GM12878 (cell line): Measurements from ENCODE around the gene SCN3B. TPM values are rescaled to one million over a fixed set of nuclear protein-coding genes. Genes with fewer than 3 reads are reported as not detected.

Source experiments
- ATAC-seq: fragments of 200-7000 bp; cut with Tn5 transposase; 3 replicates; pipeline ENCODE4 v1.9.1; 2020; ENCODE audit warnings: mild to moderate bottlenecking, moderate library complexity
- BruUV-seq: library from RNA; stranded (reverse); fragments of 400-500 nt; replicated peaks from 2 replicates; lab custom pipeline; 2021; lab: Mats Ljungman, UMichigan
- CTCF ChIA-PET: fragments of 300-600 bp; sonication (Branson Sonifier 250); formaldehyde crosslinking; extraction: SDS; loops from one replicate; lab custom pipeline; 2021; ENCODE audit warnings: inconsistent platforms; lab: Yijun Ruan, JAX
- POLR2A ChIA-PET: fragments of 350-600 bp; formaldehyde crosslinking; extraction: SDS; loops from one replicate; lab custom pipeline; 2021; ENCODE audit warnings: inconsistent platforms; lab: Charles Lee
- RAD21 ChIA-PET: fragments of 300-600 bp; sonication (Branson Sonifier 250); formaldehyde crosslinking; loops from one replicate; lab custom pipeline; 2023; ENCODE audit warnings: antibody characterized with exemption; ENCODE audit not compliant: unreplicated experiment; lab: Charles Lee
- SMC1A ChIA-PET: fragments of 300-600 bp; sonication (Branson Sonifier 250); formaldehyde crosslinking; loops from one replicate; lab custom pipeline; 2023; ENCODE audit not compliant: unreplicated experiment, uncharacterized antibody; lab: Charles Lee
- DNase-seq: peaks from one replicate; pipeline ENCODE4 v3.0.0-alpha.2; 2011; ENCODE audit warnings: low read depth, low spot score
- FAIRE-seq: peaks from 3 replicates; lab custom pipeline; 2011; peaks lifted over from hg19 to GRCh38; lab: Jason Lieb, UNC
- H2AFZ ChIP-seq: 2 replicates; pipeline ENCODE4 v1.6.0; 2011; ENCODE audit warnings: low read depth, low read length, control low read depth; ENCODE audit not compliant: control insufficient read depth
- H3K27ac ChIP-seq: 2 replicates; pipeline ENCODE4 v1.5.1; 2011; ENCODE audit warnings: control low read depth; ENCODE audit not compliant: control insufficient read depth, insufficient read depth
- H3K27me3 ChIP-seq, 2 experiments: replicated peaks in 1 of 2; 2 replicates each; pipeline versions ENCODE4 v1.6.0 to v1.6.1; 2011; ENCODE audit warnings: low read length in 1 of 2; ENCODE audit not compliant: control insufficient read depth in 2 of 2, insufficient read depth in 2 of 2
- H3K36me3 ChIP-seq, 2 experiments: 2 replicates each; pipeline ENCODE4 v1.5.1; 2011; ENCODE audit warnings: low read length in 1 of 2; ENCODE audit not compliant: control insufficient read depth in 2 of 2, insufficient read depth in 2 of 2
- H3K4me1 ChIP-seq: 2 replicates; pipeline ENCODE4 v1.6.1; 2011; ENCODE audit warnings: mild to moderate bottlenecking, low read length, moderate library complexity, mixed read lengths; ENCODE audit not compliant: control insufficient read depth, insufficient read depth
- H3K4me2 ChIP-seq: 2 replicates; pipeline ENCODE4 v1.6.0; 2011; ENCODE audit warnings: control low read depth; ENCODE audit not compliant: control insufficient read depth, insufficient read depth
- H3K4me3 ChIP-seq: fragments of 200-600 bp; sonication (generic); 2 replicates; pipeline ENCODE4 v1.5.1; 2016
- H3K79me2 ChIP-seq: 2 replicates; pipeline ENCODE4 v1.6.0; 2011; ENCODE audit warnings: low read length; ENCODE audit not compliant: control insufficient read depth, insufficient read depth
- H3K9ac ChIP-seq: 2 replicates; pipeline ENCODE4 v1.8.0; 2011; ENCODE audit warnings: low read length, control low read depth, mixed read lengths; ENCODE audit not compliant: control insufficient read depth, insufficient read depth
- H3K9me3 ChIP-seq: replicated peaks from 3 replicates; pipeline ENCODE4 v1.5.1; 2011; ENCODE audit warnings: mild to moderate bottlenecking, low read length; ENCODE audit not compliant: control insufficient read depth, insufficient read depth
- H4K20me1 ChIP-seq: 2 replicates; pipeline ENCODE4 v1.6.0; 2011; ENCODE audit not compliant: control insufficient read depth, insufficient read depth
- ATF7 ChIP-seq: fragments of 450-650 bp; IDR thresholded peaks from 2 replicates; pipeline ENCODE4 v1.6.1; 2016; ENCODE audit warnings: low read depth, mild to moderate bottlenecking
- BHLHE40 ChIP-seq, 2 experiments: fragments of 450-650 bp in 1 of 2; IDR thresholded peaks; 2 replicates each; pipeline ENCODE4 v1.6.1; 2011 to 2017; ENCODE audit warnings: low read depth in 2 of 2, borderline replicate concordance in 1 of 2, improper control_type of control experiment in 1 of 2, low read length in 1 of 2, mild to moderate bottlenecking in 1 of 2
- CREM ChIP-seq: IDR thresholded peaks from 2 replicates; pipeline ENCODE4 v1.6.1; 2014; ENCODE audit warnings: antibody characterized with exemption, low read depth
- EZH2 ChIP-seq: IDR thresholded peaks from 2 replicates; pipeline ENCODE4 v1.6.1; 2012; ENCODE audit warnings: low read depth, mild to moderate bottlenecking, control low read depth, inconsistent platforms, low read length, borderline replicate concordance; ENCODE audit not compliant: control insufficient read depth
- HCFC1 ChIP-seq: fragments of 150-350 bp; IDR thresholded peaks from 2 replicates; pipeline ENCODE4 v1.6.1; 2014; ENCODE audit warnings: low read length
- MYB ChIP-seq: fragments of 150-350 bp; IDR thresholded peaks from 2 replicates; pipeline ENCODE4 v1.6.1; 2014; ENCODE audit warnings: mild to moderate bottlenecking, low read depth, low read length, borderline replicate concordance
- RB1 ChIP-seq: fragments of 450-650 bp; formaldehyde crosslinking; IDR thresholded peaks from 2 replicates; pipeline ENCODE4 v1.6.1; 2017; ENCODE audit warnings: mild to moderate bottlenecking, borderline replicate concordance
- SMAD5 ChIP-seq: IDR thresholded peaks from 2 replicates; pipeline ENCODE4 v1.6.1; 2016; ENCODE audit warnings: antibody characterized with exemption, low read depth
- SREBF2 ChIP-seq: IDR thresholded peaks from 2 replicates; pipeline ENCODE4 v1.6.1; 2012; ENCODE audit warnings: mild to moderate bottlenecking, low read length
- STAT3 ChIP-seq: IDR thresholded peaks from 2 replicates; pipeline ENCODE4 v1.6.1; 2011; ENCODE audit warnings: low read depth, low read length, improper control_type of control experiment
- WGBS: methylation state at CpG from one replicate; pipeline ENCODE4 v1.1.6; 2016; ENCODE audit warnings: low lambda C conversion rate; ENCODE audit not compliant: insufficient replicate concordance, insufficient coverage; ENCODE audit errors: missing lambda C conversion rate; 5-methylcytosine and 5-hydroxymethylcytosine counted together
- in situ Hi-C: fragments of 300-500 bp; cut with MboI; formaldehyde crosslinking; loops from 9 replicates; pipeline ENCODE4 v1.14.3; 2018; ENCODE audit warnings: mixed read lengths
- intact Hi-C: fragments of 100-400 bp; cut with micrococcal nuclease; formaldehyde crosslinking; loops from one replicate; pipeline ENCODE4 v1.14.2; 2022; ENCODE audit not compliant: unreplicated experiment
- polyA plus RNA-seq, 11 experiments: library from polyadenylated mRNA; depleted of rRNA in 4 of 11; unstranded in 6 of 11; stranded (reverse) in 5 of 11; fragments of >200 nt; fragmentation: Nextera tagmentation in 4 of 11; fragmentation: Illumina TruSeq in 1 of 11; extraction: Ambion mirVana in 4 of 11; extraction: Trizol in 1 of 11; gene quantifications; 1 replicate in 1 of 11; 2 replicates in 10 of 11; pipeline versions ENCODE4 v1.2.1 to v1.2.3, GENCODE V29; 2011 to 2016; ENCODE audit warnings: inconsistent platforms in 2 of 11, missing spikeins in 2 of 11, low read depth in 1 of 11
- total RNA-seq, 4 experiments: library from RNA; depleted of rRNA in 3 of 4; stranded (reverse); fragments of >200 nt in 3 of 4; fragmentation: Illumina TruSeq in 1 of 4; extraction: Trizol in 1 of 4; gene quantifications; 2 replicates each; pipeline versions ENCODE4 v1.2.1 to v1.2.3, GENCODE V29; 2013 to 2021
- TF ChIP-seq, protein P1 (sequence below): fragments of 450-650 bp; IDR thresholded peaks from 2 replicates; pipeline ENCODE4 v1.6.1; 2014; ENCODE audit warnings: mild to moderate bottlenecking
- TF ChIP-seq, protein P2 (sequence below): IDR thresholded peaks from 2 replicates; pipeline ENCODE4 v1.6.1; 2011; ENCODE audit warnings: borderline replicate concordance, low read depth, mild to moderate bottlenecking, moderate library complexity, low read length; ENCODE audit not compliant: insufficient read depth, poor library complexity, severe bottlenecking

SCN3B gene
- total and polyA plus RNA-seq, 10 of the 15 experiments (the other 5 are each of a cell fraction or from before 2014, with no cell fraction given): 0.01 to 0.12 (median 0.09) TPM; not detected in 7

GRCh38 chr11:123588117-123588863, 66.1 kb downstream of the SCN3B start:
- CTCF ChIA-PET: no interaction called here
- POLR2A ChIA-PET: no interaction called here
- H4K20me1 ChIP-seq: no peaks in the 10 kb centered on the region
- no peak overlapping the region for H3K4me3 ChIP-seq
- DNase-seq (no peak), ATAC-seq (no peak)
- SMC1A ChIA-PET: no interaction called here
- H3K4me1 ChIP-seq: no peaks in the 10 kb centered on the region
- no peak overlapping the region for H3K4me2 ChIP-seq
- intact Hi-C loops: no loop called here
- peaks cover 0 to 10% of the 10 kb centered on the region in 2 experiments; a peak in 3 of 4 replicates for H3K36me3 ChIP-seq
- 36% methylated on average over 14 of the region's 14 CpGs for WGBS
- no peaks in the 10 kb centered on the region for H3K79me2 ChIP-seq
- no peak overlapping the region for H3K9ac ChIP-seq
- no peak overlapping the region for H3K27ac ChIP-seq
- no peak overlapping the region for H2AFZ ChIP-seq
- BruUV-seq: no TSS peak
- TF ChIP-seq BHLHE40 (IDR thresholded peaks at IDR 0.05; ENCODE audit: borderline replicate concordance in 1 of 2, low read depth in 2 of 2, low read length in 1 of 2) (no peak), SMAD5 (no peak), CREM (no peak), EZH2 (no peak), STAT3 (no peak), SREBF2 (no peak), ATF7 (no peak), HCFC1 (no peak), RB1 (no peak), MYB (no peak)
- TF ChIP-seq, protein P1, sequence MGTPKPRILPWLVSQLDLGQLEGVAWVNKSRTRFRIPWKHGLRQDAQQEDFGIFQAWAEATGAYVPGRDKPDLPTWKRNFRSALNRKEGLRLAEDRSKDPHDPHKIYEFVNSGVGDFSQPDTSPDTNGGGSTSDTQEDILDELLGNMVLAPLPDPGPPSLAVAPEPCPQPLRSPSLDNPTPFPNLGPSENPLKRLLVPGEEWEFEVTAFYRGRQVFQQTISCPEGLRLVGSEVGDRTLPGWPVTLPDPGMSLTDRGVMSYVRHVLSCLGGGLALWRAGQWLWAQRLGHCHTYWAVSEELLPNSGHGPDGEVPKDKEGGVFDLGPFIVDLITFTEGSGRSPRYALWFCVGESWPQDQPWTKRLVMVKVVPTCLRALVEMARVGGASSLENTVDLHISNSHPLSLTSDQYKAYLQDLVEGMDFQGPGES: no peak
- TF ChIP-seq, protein P2, sequence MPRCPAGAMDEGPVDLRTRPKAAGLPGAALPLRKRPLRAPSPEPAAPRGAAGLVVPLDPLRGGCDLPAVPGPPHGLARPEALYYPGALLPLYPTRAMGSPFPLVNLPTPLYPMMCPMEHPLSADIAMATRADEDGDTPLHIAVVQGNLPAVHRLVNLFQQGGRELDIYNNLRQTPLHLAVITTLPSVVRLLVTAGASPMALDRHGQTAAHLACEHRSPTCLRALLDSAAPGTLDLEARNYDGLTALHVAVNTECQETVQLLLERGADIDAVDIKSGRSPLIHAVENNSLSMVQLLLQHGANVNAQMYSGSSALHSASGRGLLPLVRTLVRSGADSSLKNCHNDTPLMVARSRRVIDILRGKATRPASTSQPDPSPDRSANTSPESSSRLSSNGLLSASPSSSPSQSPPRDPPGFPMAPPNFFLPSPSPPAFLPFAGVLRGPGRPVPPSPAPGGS: no peak
- TF ChIP-seq, all 136 proteins: peak for 0
- in situ Hi-C loops: no loop called here
- FAIRE-seq: no peak
- RAD21 ChIA-PET: no interaction called here
- Histone ChIP-seq H3K27me3 (no peaks in the 10 kb centered on the region), H3K9me3 (no peaks in the 10 kb centered on the region)
